Measurements from ENCODE around the gene TEX264. TPM values are rescaled to one million over a fixed set of nuclear protein-coding genes. Genes with fewer than 3 reads are reported as not detected.

Gene TEX264
- 43.5 TPM for total RNA-seq
- long read RNA-seq, transcript TEX264-201 (5 exons, 1,340 nt) = major isoform, 57 of 92 reads
- long read RNA-seq, partial matches to known transcripts = 3 of 92 reads
- long read RNA-seq, other reads (novel, unspliced or antisense) = 17 of 92 reads

DNA sequence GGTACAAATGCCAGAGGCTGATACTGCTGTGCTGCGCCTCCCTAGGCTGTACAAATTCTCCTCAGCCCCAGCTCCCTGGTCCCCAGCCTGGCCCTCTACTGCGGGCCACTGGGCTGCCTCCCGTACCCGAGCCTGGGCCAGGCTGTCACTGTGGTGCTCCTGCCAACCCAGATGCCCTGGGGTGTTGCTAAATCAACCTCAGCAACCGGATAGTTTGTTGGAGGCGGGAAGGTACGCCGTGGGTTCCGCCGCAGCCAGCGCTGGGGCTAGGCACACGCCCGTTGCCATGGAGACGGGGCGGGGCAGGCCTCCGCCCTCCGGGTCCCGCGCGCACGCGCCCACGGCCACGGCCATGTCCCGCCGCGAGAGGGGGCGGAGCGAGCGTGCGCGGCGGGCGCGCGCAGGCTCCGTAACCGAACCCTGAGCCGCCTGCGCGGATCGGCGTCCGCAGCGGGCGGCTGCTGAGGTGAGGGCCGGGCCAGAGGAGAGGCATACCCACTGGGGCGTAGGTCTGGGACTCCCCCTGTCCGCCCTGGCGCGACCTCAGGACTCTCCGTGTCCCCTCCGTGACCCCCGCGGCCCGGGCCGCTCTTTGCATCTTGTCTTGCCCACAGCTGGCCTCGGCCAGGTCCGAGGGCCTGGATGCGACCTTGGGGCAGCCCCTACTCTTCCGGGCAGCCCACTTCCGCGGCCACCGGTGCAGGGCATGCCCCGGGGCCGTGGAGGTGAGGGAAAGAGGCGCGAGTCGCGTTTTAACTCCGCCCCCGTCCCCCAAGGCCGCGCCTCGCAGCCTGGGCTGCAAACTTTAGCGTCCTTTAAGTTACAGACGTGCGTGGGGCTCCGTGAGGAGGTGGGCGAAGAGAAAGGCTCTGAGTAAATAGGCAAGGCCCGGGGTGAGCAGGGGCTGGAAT is at the start of gene TEX264:
TEX264 (plus strand) TSS at position 430 of the 911 bp plus-strand sequence. CDS start 3,053 bp downstream, outside the sequence.
- peak; percentile 95 to 96 for ATAC-seq
- peak within 1 kb of the TSS; percentile 95 for H3K27ac ChIP-seq
- H3K4me1 ChIP-seq = peaks cover 50% of the 10 kb centered on the region
- H3K9me3 ChIP-seq = no peaks in the 10 kb centered on the region
- DNase-seq = peak; percentile 95
- TF ChIP-seq, protein P1, sequence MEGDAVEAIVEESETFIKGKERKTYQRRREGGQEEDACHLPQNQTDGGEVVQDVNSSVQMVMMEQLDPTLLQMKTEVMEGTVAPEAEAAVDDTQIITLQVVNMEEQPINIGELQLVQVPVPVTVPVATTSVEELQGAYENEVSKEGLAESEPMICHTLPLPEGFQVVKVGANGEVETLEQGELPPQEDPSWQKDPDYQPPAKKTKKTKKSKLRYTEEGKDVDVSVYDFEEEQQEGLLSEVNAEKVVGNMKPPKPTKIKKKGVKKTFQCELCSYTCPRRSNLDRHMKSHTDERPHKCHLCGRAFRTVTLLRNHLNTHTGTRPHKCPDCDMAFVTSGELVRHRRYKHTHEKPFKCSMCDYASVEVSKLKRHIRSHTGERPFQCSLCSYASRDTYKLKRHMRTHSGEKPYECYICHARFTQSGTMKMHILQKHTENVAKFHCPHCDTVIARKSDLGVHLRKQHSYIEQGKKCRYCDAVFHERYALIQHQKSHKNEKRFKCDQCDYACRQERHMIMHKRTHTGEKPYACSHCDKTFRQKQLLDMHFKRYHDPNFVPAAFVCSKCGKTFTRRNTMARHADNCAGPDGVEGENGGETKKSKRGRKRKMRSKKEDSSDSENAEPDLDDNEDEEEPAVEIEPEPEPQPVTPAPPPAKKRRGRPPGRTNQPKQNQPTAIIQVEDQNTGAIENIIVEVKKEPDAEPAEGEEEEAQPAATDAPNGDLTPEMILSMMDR (IDR thresholded peaks at IDR 0.05) = no peak
- H3K4me3 ChIP-seq = peak within 1 kb of the TSS; percentile 95
- no peaks in the 10 kb centered on the region for H3K27me3 ChIP-seq (ENCODE audit: low read depth)
- H3K36me3 ChIP-seq = peaks cover 12% of the 10 kb centered on the region
- intact Hi-C loops (cut with DNase I) = loop anchor here (5.0 kb wide), 1 partner anchor 169 kb away; the partner anchor contains the start of gene DCAF1

DNA sequence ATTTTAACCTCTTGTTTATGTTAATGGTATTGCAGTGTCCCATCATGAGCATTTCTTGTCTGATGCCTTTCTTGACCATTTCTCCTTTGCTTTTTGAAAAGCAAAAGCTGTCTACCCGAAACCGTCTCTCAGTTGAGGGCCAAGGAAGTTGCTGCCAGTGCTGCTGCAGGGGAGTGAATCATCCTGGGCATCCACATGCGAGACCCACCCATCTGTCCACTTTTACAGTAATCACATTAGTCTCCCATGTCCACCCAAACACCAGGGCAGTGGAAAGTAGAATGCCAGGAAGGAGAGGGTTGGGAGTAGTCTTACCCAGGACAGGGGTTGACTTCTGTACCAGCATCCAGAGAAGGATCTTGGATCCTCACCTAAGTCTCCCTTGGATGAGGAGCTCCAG is 48.6 kb upstream of the TEX264 start:
- H3K27ac ChIP-seq = peak overlapping the region; percentile 38
- no peak for DNase-seq
- TF ChIP-seq, protein P1 (IDR thresholded peaks at IDR 0.05) = no peak
- no peak for ATAC-seq
- peaks cover under 1% of the 10 kb centered on the region for H3K36me3 ChIP-seq
- no peaks in the 10 kb centered on the region for H3K27me3 ChIP-seq (ENCODE audit: low read depth)
- no peak overlapping the region for H3K4me3 ChIP-seq
- H3K4me1 ChIP-seq = peaks cover 35% of the 10 kb centered on the region
- no peaks in the 10 kb centered on the region for H3K9me3 ChIP-seq
- intact Hi-C loops (cut with DNase I) = no loop called here

GRCh38 chr3:51622868-51623267 is 48.2 kb upstream of the TEX264 start:
- H3K27ac ChIP-seq = peak overlapping the region; percentile 38
- no peak overlapping the region for H3K4me3 ChIP-seq
- intact Hi-C loops (cut with DNase I) = no loop called here
- H3K9me3 ChIP-seq = no peaks in the 10 kb centered on the region
- no peaks in the 10 kb centered on the region for H3K27me3 ChIP-seq (ENCODE audit: low read depth)
- TF ChIP-seq, protein P1 (IDR thresholded peaks at IDR 0.05) = no peak
- ATAC-seq (no peak), DNase-seq (no peak)
- peaks cover 5% of the 10 kb centered on the region for H3K36me3 ChIP-seq
- H3K4me1 ChIP-seq = peaks cover 35% of the 10 kb centered on the region

GRCh38 chr3:51630513-51630912 is 40.5 kb upstream of the TEX264 start:
- Histone ChIP-seq H3K27ac (no peak overlapping the region), H3K4me3 (no peak overlapping the region), H3K4me1 (no peaks in the 10 kb centered on the region), H3K9me3 (no peaks in the 10 kb centered on the region), H3K36me3 (peaks cover 79% of the 10 kb centered on the region), H3K27me3 (ENCODE audit: low read depth) (no peaks in the 10 kb centered on the region)
- intact Hi-C loops (cut with DNase I) = no loop called here
- DNase-seq = no peak
- ATAC-seq = no peak
- TF ChIP-seq, protein P1 (IDR thresholded peaks at IDR 0.05) = no peak

- intact Hi-C loops (cut with DNase I) = no loop called here
- Histone ChIP-seq H3K9me3 (no peaks in the 10 kb centered on the region), H3K27ac (no peak overlapping the region), H3K4me1 (no peaks in the 10 kb centered on the region), H3K4me3 (no peak overlapping the region), H3K27me3 (ENCODE audit: low read depth) (no peaks in the 10 kb centered on the region), H3K36me3 (peaks cover 99% of the 10 kb centered on the region)
- TF ChIP-seq, protein P1 (IDR thresholded peaks at IDR 0.05) = no peak
- ATAC-seq (no peak), DNase-seq (no peak)
Measured at GRCh38 chr3:51637144-51637940, 33.7 kb upstream of the TEX264 start.

Measured in lower lobe of right lung (tissue), 2 donors.